ENCODE measurements around the gene MBOAT2.

DNA sequence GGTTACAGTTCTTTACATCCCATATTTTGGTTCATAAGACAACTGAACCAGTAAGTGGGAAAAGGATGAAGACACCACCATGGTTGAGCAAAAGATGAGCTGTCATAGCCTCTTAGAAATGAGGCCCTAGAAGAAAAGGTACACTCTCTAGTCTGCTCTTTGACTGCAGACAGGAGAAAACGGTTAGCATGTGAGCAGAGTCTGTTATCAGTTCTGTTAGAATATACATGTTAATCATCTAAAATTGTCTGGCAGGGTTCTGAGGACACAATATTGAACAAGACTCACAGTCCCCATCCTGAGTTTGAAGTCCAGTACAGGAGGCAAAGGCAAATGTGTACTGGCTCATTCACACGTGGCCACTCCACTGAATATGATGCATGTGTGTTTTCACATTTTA is 78.1 kb downstream of the MBOAT2 start:
- TF ChIP-seq, protein P1, sequence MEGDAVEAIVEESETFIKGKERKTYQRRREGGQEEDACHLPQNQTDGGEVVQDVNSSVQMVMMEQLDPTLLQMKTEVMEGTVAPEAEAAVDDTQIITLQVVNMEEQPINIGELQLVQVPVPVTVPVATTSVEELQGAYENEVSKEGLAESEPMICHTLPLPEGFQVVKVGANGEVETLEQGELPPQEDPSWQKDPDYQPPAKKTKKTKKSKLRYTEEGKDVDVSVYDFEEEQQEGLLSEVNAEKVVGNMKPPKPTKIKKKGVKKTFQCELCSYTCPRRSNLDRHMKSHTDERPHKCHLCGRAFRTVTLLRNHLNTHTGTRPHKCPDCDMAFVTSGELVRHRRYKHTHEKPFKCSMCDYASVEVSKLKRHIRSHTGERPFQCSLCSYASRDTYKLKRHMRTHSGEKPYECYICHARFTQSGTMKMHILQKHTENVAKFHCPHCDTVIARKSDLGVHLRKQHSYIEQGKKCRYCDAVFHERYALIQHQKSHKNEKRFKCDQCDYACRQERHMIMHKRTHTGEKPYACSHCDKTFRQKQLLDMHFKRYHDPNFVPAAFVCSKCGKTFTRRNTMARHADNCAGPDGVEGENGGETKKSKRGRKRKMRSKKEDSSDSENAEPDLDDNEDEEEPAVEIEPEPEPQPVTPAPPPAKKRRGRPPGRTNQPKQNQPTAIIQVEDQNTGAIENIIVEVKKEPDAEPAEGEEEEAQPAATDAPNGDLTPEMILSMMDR (IDR thresholded peaks at IDR 0.05; ENCODE audit: insufficient read depth, low read length, poor library complexity, severe bottlenecking) = no peak
- no peak for TF ChIP-seq EZH2phosphoT487 (conservative IDR thresholded peaks at IDR 0.05; ENCODE audit: low read length)

Data from SU-DHL-6 (cell line).